Liver (tissue), 9 donors: Measurements from ENCODE around the gene KRTAP3-1. TPM values are rescaled to one million over a fixed set of nuclear protein-coding genes. Genes with fewer than 3 reads are reported as not detected.

Source experiments
- DNase-seq: peaks from one replicate; pipeline ENCODE4 v3.0.0-alpha.2; 2017; ENCODE audit warnings: low spot score
- H3K27ac ChIP-seq, 2 donors: one replicate each; pipeline ENCODE4 v1.7.0; 2013; ENCODE audit warnings: inconsistent platforms in 2 of 2, low read length in 2 of 2, control low read depth in 1 of 2, low read depth in 1 of 2, mild to moderate bottlenecking in 1 of 2
- H3K27me3 ChIP-seq, 4 donors: one replicate each; pipeline versions ENCODE4 v1.6.1 to v1.7.0; 2013; ENCODE audit warnings: low read length in 3 of 4, inconsistent platforms in 1 of 4, mild to moderate bottlenecking in 1 of 4, moderate library complexity in 1 of 4; ENCODE audit not compliant: control insufficient read depth in 4 of 4, insufficient read depth in 4 of 4
- H3K36me3 ChIP-seq, 4 donors: one replicate each; pipeline versions ENCODE4 v1.6.1 to v1.7.0; 2013; ENCODE audit warnings: low read length in 3 of 4, mild to moderate bottlenecking in 3 of 4, low read depth in 1 of 4, moderate library complexity in 1 of 4; ENCODE audit not compliant: control insufficient read depth in 4 of 4, insufficient read depth in 3 of 4
- H3K4me1 ChIP-seq, 4 donors: one replicate each; pipeline versions ENCODE4 v1.6.1 to v1.7.0; 2013; ENCODE audit warnings: low read length in 3 of 4, mild to moderate bottlenecking in 3 of 4, moderate library complexity in 1 of 4; ENCODE audit not compliant: control insufficient read depth in 4 of 4, insufficient read depth in 4 of 4
- H3K4me3 ChIP-seq, 3 donors: one replicate each; pipeline versions ENCODE4 v1.6.1 to v1.7.0; 2013; ENCODE audit warnings: low read length in 3 of 3, control low read depth in 1 of 3, low read depth in 1 of 3, mild to moderate bottlenecking in 1 of 3
- H3K9ac ChIP-seq, 2 donors: one replicate each; pipeline ENCODE4 v1.7.0; 2013; ENCODE audit warnings: low read length in 2 of 2, mild to moderate bottlenecking in 2 of 2, moderate library complexity in 2 of 2, control low read depth in 1 of 2, low read depth in 1 of 2
- H3K9me3 ChIP-seq, 4 donors: one replicate each; pipeline versions ENCODE4 v1.6.1 to v1.7.0; 2013; ENCODE audit warnings: low read length in 3 of 4; ENCODE audit not compliant: control insufficient read depth in 4 of 4
- ATF3 ChIP-seq: IDR thresholded peaks from 2 replicates; pipeline ENCODE4 v1.6.1; 2016; ENCODE audit warnings: antibody characterized with exemption
- CTCF ChIP-seq: fragments of 150-350 bp; IDR thresholded peaks from 2 replicates; pipeline ENCODE4 v1.5.1; 2017; ENCODE audit warnings: improper control_type of control experiment, low read depth, low read length; ENCODE audit not compliant: missing input control
- FOXA1 ChIP-seq: IDR thresholded peaks from 2 replicates; pipeline ENCODE4 v1.6.1; 2016; ENCODE audit warnings: antibody characterized with exemption
- FOXA2 ChIP-seq: IDR thresholded peaks from 2 replicates; pipeline ENCODE4 v1.6.1; 2016; ENCODE audit warnings: antibody characterized with exemption
- GABPA ChIP-seq, 2 donors: IDR thresholded peaks in 1 of 2; conservative IDR thresholded peaks in 1 of 2; 2 replicates each; pipeline ENCODE4 v1.6.1; 2016; ENCODE audit warnings: antibody characterized with exemption in 2 of 2, mild to moderate bottlenecking in 1 of 2, moderate library complexity in 1 of 2
- HNF4A ChIP-seq, 2 donors: conservative IDR thresholded peaks; 2 replicates each; pipeline ENCODE4 v1.6.1; 2016; ENCODE audit warnings: antibody characterized with exemption in 2 of 2, mild to moderate bottlenecking in 2 of 2
- HNF4G ChIP-seq: IDR thresholded peaks from 2 replicates; pipeline ENCODE4 v1.6.1; 2016; ENCODE audit warnings: antibody characterized with exemption
- JUND ChIP-seq, 2 donors: IDR thresholded peaks; 2 replicates each; pipeline ENCODE4 v1.6.1; 2016; ENCODE audit warnings: antibody characterized with exemption in 2 of 2
- MAX ChIP-seq: IDR thresholded peaks from 2 replicates; pipeline ENCODE4 v1.6.1; 2016; ENCODE audit warnings: antibody characterized with exemption
- NR2F2 ChIP-seq: IDR thresholded peaks from 2 replicates; pipeline ENCODE4 v1.6.1; 2016; ENCODE audit warnings: antibody characterized with exemption
- RAD21 ChIP-seq, 2 donors: IDR thresholded peaks; 2 replicates each; pipeline ENCODE4 v1.6.1; 2016; ENCODE audit warnings: antibody characterized with exemption in 2 of 2, mild to moderate bottlenecking in 2 of 2
- RXRA ChIP-seq, 2 donors: IDR thresholded peaks; 2 replicates each; pipeline ENCODE4 v1.6.1; 2017 to 2018; ENCODE audit warnings: antibody characterized with exemption in 2 of 2, mild to moderate bottlenecking in 1 of 2
- SP1 ChIP-seq: IDR thresholded peaks from 2 replicates; pipeline ENCODE4 v1.6.1; 2018; ENCODE audit warnings: antibody characterized with exemption, mild to moderate bottlenecking
- TAF1 ChIP-seq: conservative IDR thresholded peaks from 2 replicates; pipeline ENCODE4 v1.6.1; 2016; ENCODE audit warnings: antibody characterized with exemption, mild to moderate bottlenecking
- YY1 ChIP-seq: IDR thresholded peaks from 2 replicates; pipeline ENCODE4 v1.6.1; 2016; ENCODE audit warnings: antibody characterized with exemption, mild to moderate bottlenecking
- WGBS: extraction: QIAGEN DNeasy Blood & Tissue Kit; methylation state at CpG from one replicate; pipeline ENCODE4 v1.1.7; 2013; 5-methylcytosine and 5-hydroxymethylcytosine counted together
- polyA plus RNA-seq, 2 donors: library from polyadenylated mRNA; stranded (reverse) in 1 of 2; unstranded in 1 of 2; fragments of 200-250 nt in 1 of 2; fragments of >200 nt in 1 of 2; fragmentation: Nextera tagmentation in 1 of 2; extraction: Ambion mirVana in 1 of 2; gene quantifications; one replicate each; pipeline versions ENCODE4 v1.2.1 to v1.2.3, GENCODE V29; 2013 to 2015
- total RNA-seq, 2 donors: library from RNA; depleted of rRNA; stranded (reverse); fragments of >200 nt; gene quantifications; one replicate each; pipeline ENCODE4 v1.2.3, GENCODE V29; 2014
- TF ChIP-seq, protein P1 (sequence below): IDR thresholded peaks from 2 replicates; pipeline ENCODE4 v1.6.1; 2016; ENCODE audit warnings: antibody characterized with exemption, mild to moderate bottlenecking
- TF ChIP-seq, protein P2 (sequence below): IDR thresholded peaks from 2 replicates; pipeline ENCODE4 v1.6.1; 2016; ENCODE audit warnings: antibody characterized with exemption
- donor health status: healthy.
- donor health status: healthy.
- donor health status: healthy.
- donor health status: healthy.
- donor health status: healthy.

The KRTAP3-1 gene
- total and polyA plus RNA-seq, 4 donors: not detected

- no peak for DNase-seq
- no peak overlapping the region for H3K9ac ChIP-seq
- no peaks in the 10 kb centered on the region for H3K9me3 ChIP-seq
- H3K4me1 ChIP-seq: no peaks in the 10 kb centered on the region
- no peak overlapping the region for H3K27ac ChIP-seq
- peaks cover 0 to 3% (median 0%) of the 10 kb centered on the region in 4 donors for H3K27me3 ChIP-seq
- H3K36me3 ChIP-seq: no peaks in the 10 kb centered on the region
- WGBS: 39% methylated on average over 5 of the region's 5 CpGs
- H3K4me3 ChIP-seq: no peak overlapping the region
- no peak for TF ChIP-seq ATF3
- TF ChIP-seq, protein P1, sequence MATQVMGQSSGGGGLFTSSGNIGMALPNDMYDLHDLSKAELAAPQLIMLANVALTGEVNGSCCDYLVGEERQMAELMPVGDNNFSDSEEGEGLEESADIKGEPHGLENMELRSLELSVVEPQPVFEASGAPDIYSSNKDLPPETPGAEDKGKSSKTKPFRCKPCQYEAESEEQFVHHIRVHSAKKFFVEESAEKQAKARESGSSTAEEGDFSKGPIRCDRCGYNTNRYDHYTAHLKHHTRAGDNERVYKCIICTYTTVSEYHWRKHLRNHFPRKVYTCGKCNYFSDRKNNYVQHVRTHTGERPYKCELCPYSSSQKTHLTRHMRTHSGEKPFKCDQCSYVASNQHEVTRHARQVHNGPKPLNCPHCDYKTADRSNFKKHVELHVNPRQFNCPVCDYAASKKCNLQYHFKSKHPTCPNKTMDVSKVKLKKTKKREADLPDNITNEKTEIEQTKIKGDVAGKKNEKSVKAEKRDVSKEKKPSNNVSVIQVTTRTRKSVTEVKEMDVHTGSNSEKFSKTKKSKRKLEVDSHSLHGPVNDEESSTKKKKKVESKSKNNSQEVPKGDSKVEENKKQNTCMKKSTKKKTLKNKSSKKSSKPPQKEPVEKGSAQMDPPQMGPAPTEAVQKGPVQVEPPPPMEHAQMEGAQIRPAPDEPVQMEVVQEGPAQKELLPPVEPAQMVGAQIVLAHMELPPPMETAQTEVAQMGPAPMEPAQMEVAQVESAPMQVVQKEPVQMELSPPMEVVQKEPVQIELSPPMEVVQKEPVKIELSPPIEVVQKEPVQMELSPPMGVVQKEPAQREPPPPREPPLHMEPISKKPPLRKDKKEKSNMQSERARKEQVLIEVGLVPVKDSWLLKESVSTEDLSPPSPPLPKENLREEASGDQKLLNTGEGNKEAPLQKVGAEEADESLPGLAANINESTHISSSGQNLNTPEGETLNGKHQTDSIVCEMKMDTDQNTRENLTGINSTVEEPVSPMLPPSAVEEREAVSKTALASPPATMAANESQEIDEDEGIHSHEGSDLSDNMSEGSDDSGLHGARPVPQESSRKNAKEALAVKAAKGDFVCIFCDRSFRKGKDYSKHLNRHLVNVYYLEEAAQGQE: no peak
- no peak for TF ChIP-seq CTCF
- no peak for TF ChIP-seq GABPA (IDR thresholded peaks at IDR 0.05 in 1 of 2, conservative IDR thresholded peaks at IDR 0.05 in 1 of 2)
- TF ChIP-seq HNF4A (conservative IDR thresholded peaks at IDR 0.05): no peak
- TF ChIP-seq SP1: no peak
- TF ChIP-seq YY1: no peak
- TF ChIP-seq, protein P2, sequence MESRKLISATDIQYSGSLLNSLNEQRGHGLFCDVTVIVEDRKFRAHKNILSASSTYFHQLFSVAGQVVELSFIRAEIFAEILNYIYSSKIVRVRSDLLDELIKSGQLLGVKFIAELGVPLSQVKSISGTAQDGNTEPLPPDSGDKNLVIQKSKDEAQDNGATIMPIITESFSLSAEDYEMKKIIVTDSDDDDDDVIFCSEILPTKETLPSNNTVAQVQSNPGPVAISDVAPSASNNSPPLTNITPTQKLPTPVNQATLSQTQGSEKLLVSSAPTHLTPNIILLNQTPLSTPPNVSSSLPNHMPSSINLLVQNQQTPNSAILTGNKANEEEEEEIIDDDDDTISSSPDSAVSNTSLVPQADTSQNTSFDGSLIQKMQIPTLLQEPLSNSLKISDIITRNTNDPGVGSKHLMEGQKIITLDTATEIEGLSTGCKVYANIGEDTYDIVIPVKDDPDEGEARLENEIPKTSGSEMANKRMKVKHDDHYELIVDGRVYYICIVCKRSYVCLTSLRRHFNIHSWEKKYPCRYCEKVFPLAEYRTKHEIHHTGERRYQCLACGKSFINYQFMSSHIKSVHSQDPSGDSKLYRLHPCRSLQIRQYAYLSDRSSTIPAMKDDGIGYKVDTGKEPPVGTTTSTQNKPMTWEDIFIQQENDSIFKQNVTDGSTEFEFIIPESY: no peak
- TF ChIP-seq TAF1: no peak
- TF ChIP-seq FOXA1: no peak
- TF ChIP-seq RXRA (IDR thresholded peaks at IDR 0.05): no peak
- TF ChIP-seq RAD21 (IDR thresholded peaks at IDR 0.05): no peak
- TF ChIP-seq HNF4G: no peak
Observed at GRCh38 chr17:41002814-41003213, 6.1 kb downstream of the KRTAP3-1 start.

DNA sequence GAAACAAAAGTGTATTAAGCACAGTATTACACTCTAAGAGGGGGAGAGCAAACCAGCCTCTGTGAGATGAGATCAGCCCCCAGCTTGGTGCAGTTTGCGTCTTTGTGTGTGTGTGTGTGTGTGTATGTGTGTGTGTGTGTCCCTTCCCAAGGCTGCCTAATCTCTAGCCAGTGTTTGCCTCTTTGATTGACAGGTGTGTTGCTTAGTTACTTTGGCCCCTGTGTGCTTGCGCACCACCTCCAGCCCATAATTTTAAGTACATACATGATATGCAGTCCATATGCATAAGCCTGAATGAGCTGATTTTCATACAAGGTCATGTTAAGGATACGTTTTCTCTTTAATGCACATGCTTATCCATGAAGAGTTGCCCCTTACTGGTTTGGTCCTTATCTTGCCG, 7.1 kb downstream of the KRTAP3-1 start:
- no peak overlapping the region for H3K27ac ChIP-seq
- H3K9me3 ChIP-seq: no peaks in the 10 kb centered on the region
- no peak overlapping the region for H3K4me3 ChIP-seq
- peaks cover 0 to 3% (median 0%) of the 10 kb centered on the region in 4 donors for H3K27me3 ChIP-seq
- no peak for TF ChIP-seq CTCF
- TF ChIP-seq GABPA (IDR thresholded peaks at IDR 0.05 in 1 of 2, conservative IDR thresholded peaks at IDR 0.05 in 1 of 2): no peak
- TF ChIP-seq, protein P1: no peak
- TF ChIP-seq RAD21 (IDR thresholded peaks at IDR 0.05): no peak
- TF ChIP-seq SP1: no peak
- TF ChIP-seq YY1: no peak
- TF ChIP-seq JUND (IDR thresholded peaks at IDR 0.05): no peak
- TF ChIP-seq FOXA1: no peak
- no peak for TF ChIP-seq MAX
- no peak for TF ChIP-seq NR2F2
- no peak for TF ChIP-seq RXRA (IDR thresholded peaks at IDR 0.05)
- TF ChIP-seq FOXA2: no peak
- no peak for TF ChIP-seq TAF1
- no peak for TF ChIP-seq HNF4G
- TF ChIP-seq ATF3: no peak
- H3K36me3 ChIP-seq: no peaks in the 10 kb centered on the region
- no peak for DNase-seq
- 81% methylated on average over 4 of the region's 4 CpGs for WGBS
- H3K9ac ChIP-seq: no peak overlapping the region
- no peaks in the 10 kb centered on the region for H3K4me1 ChIP-seq
